Endodermal cell (in vitro differentiated cells): ENCODE results near the gene ZBTB16. TPM values are rescaled to one million over a fixed set of nuclear protein-coding genes. Genes with fewer than 3 reads are reported as not detected.

ENCODE experiments used
- DNase-seq: peaks from one replicate; pipeline ENCODE4 v3.0.0-alpha.2; 2017
- H3K27ac ChIP-seq: 2 replicates; pipeline ENCODE4 v1.5.1; 2013; ENCODE audit warnings: mild to moderate bottlenecking, low read depth, low read length, moderate library complexity
- H3K27me3 ChIP-seq: 2 replicates; pipeline ENCODE4 v1.6.1; 2013; ENCODE audit warnings: mild to moderate bottlenecking, low read length, moderate library complexity; ENCODE audit not compliant: insufficient read depth, control insufficient read depth, poor library complexity, severe bottlenecking
- H3K36me3 ChIP-seq: 2 replicates; pipeline ENCODE4 v1.7.0; 2013; ENCODE audit warnings: mild to moderate bottlenecking, low read length, moderate library complexity; ENCODE audit not compliant: control insufficient read depth, insufficient read depth
- H3K4me1 ChIP-seq: one replicate; pipeline ENCODE4 v1.7.0; 2013; ENCODE audit warnings: low read length; ENCODE audit not compliant: control insufficient read depth, insufficient read depth
- H3K4me3 ChIP-seq: 2 replicates; pipeline ENCODE4 v1.5.1; 2013; ENCODE audit warnings: mild to moderate bottlenecking, low read length, moderate library complexity
- H3K9ac ChIP-seq: 2 replicates; pipeline ENCODE4 v1.6.1; 2013; ENCODE audit warnings: mild to moderate bottlenecking, low read length, moderate library complexity; ENCODE audit not compliant: poor library complexity, severe bottlenecking; ENCODE audit errors: extremely low read depth
- H3K9me3 ChIP-seq: 2 replicates; pipeline ENCODE4 v1.6.1; 2013; ENCODE audit warnings: mild to moderate bottlenecking, low read length, moderate library complexity; ENCODE audit not compliant: control insufficient read depth
- H3K27ac Mint-ChIP-seq: 2 replicates; pipeline ENCODE4 v1.8.0; 2020; ENCODE audit warnings: mixed read lengths
- H3K27me3 Mint-ChIP-seq: 2 replicates; pipeline ENCODE4 v1.8.0; 2021; ENCODE audit warnings: mild to moderate bottlenecking, mixed read lengths; ENCODE audit not compliant: insufficient read depth
- H3K36me3 Mint-ChIP-seq: 2 replicates; pipeline ENCODE4 v1.8.0; 2020; ENCODE audit warnings: low read depth, mixed read lengths
- H3K4me1 Mint-ChIP-seq: 2 replicates; pipeline ENCODE4 v1.8.0; 2020; ENCODE audit warnings: mixed read lengths
- H3K4me3 Mint-ChIP-seq: 2 replicates; pipeline ENCODE4 v1.8.0; 2020; ENCODE audit warnings: mild to moderate bottlenecking, moderate library complexity, mixed read lengths
- H3K9me3 Mint-ChIP-seq: 2 replicates; pipeline ENCODE4 v1.8.0; 2020; ENCODE audit warnings: mild to moderate bottlenecking, mixed read lengths
- CTCF ChIP-seq: fragments of 200-600 bp; sonication (generic); conservative IDR thresholded peaks from 2 replicates; pipeline ENCODE4 v1.5.0; 2021; ENCODE audit warnings: antibody characterized with exemption, mild to moderate bottlenecking
- WGBS, 2 experiments: methylation state at CpG; one replicate each; pipeline versions ENCODE4 v1.1.5 to v1.1.7; 2013; ENCODE audit warnings: missing lambda C conversion rate in 2 of 2, mixed read lengths in 1 of 2; ENCODE audit not compliant: insufficient coverage in 1 of 2, insufficient read length in 1 of 2; 5-methylcytosine and 5-hydroxymethylcytosine counted together
- total RNA-seq, 2 donors: library from RNA; stranded (reverse); fragmentation: NEBNext Ultra II Directional in 1 of 2; extraction: Animal tissue kit (Norgen Biotek cat#: 25700) in 1 of 2; gene quantifications; 2 replicates in 1 of 2; 3 replicates in 1 of 2; pipeline ENCODE4 v1.2.1, GENCODE V29; 2021

Gene ZBTB16
- total RNA-seq, 2 donors from 2014 or later, result 4.1 to 5.8 TPM

GRCh38 chr11:114156782-114157181, 97.3 kb downstream of the ZBTB16 start:
- no peak for TF ChIP-seq CTCF
- no peaks in the 10 kb centered on the region for H3K9me3 ChIP-seq
- H3K27me3 ChIP-seq, result no peaks in the 10 kb centered on the region
- 88 to 91% methylated on average over 4 to 6 of the region's 6 CpGs for WGBS, 2 experiments
- no peak for DNase-seq
- peaks cover 27% of the 10 kb centered on the region for H3K27me3 Mint-ChIP-seq
- no peaks in the 10 kb centered on the region for H3K36me3 Mint-ChIP-seq
- H3K4me3 Mint-ChIP-seq, result no peak overlapping the region
- H3K9ac ChIP-seq, result no peak overlapping the region
- H3K27ac ChIP-seq, result no peak overlapping the region
- H3K4me1 ChIP-seq, result no peaks in the 10 kb centered on the region
- H3K27ac Mint-ChIP-seq, result no peak overlapping the region
- peaks cover 13% of the 10 kb centered on the region for H3K4me1 Mint-ChIP-seq
- no peaks in the 10 kb centered on the region for H3K36me3 ChIP-seq
- H3K9me3 Mint-ChIP-seq, result no peaks in the 10 kb centered on the region
- H3K4me3 ChIP-seq, result no peak overlapping the region

- Mint-ChIP-seq H3K4me3 (no peak overlapping the region), H3K9me3 (no peaks in the 10 kb centered on the region), H3K27ac (no peak overlapping the region), H3K36me3 (no peaks in the 10 kb centered on the region), H3K27me3 (peaks cover 21% of the 10 kb centered on the region), H3K4me1 (peaks cover 13% of the 10 kb centered on the region)
- Histone ChIP-seq H3K27ac (no peak overlapping the region), H3K4me3 (no peak overlapping the region), H3K27me3 (no peaks in the 10 kb centered on the region), H3K4me1 (no peaks in the 10 kb centered on the region), H3K36me3 (no peaks in the 10 kb centered on the region), H3K9ac (no peak overlapping the region), H3K9me3 (no peaks in the 10 kb centered on the region)
- DNase-seq, result no peak
- 86 to 89% methylated on average over 11 to 19 of the region's 19 CpGs for WGBS, 2 experiments
- TF ChIP-seq CTCF, result no peak
These were observed 98.1 kb downstream of the ZBTB16 start for GRCh38 chr11:114157476-114158050.

GRCh38 chr11:114158421-114158820, 98.9 kb downstream of the ZBTB16 start:
- DNase-seq, result no peak
- WGBS, 2 experiments, result 90 to 97% methylated on average over 3 to 6 of the region's 6 CpGs
- peaks cover 17% of the 10 kb centered on the region for H3K27me3 Mint-ChIP-seq
- H3K4me1 Mint-ChIP-seq, result peaks cover 13% of the 10 kb centered on the region
- H3K36me3 Mint-ChIP-seq, result no peaks in the 10 kb centered on the region
- Histone ChIP-seq H3K27me3 (no peaks in the 10 kb centered on the region), H3K9ac (no peak overlapping the region), H3K9me3 (no peaks in the 10 kb centered on the region), H3K36me3 (no peaks in the 10 kb centered on the region), H3K27ac (no peak overlapping the region), H3K4me1 (no peaks in the 10 kb centered on the region), H3K4me3 (no peak overlapping the region)
- no peak overlapping the region for H3K4me3 Mint-ChIP-seq
- TF ChIP-seq CTCF, result no peak
- no peak overlapping the region for H3K27ac Mint-ChIP-seq
- H3K9me3 Mint-ChIP-seq, result no peaks in the 10 kb centered on the region
